ENCODE measurements around the gene WFS1. TPM values are rescaled to one million over a fixed set of nuclear protein-coding genes. Genes with fewer than 3 reads are reported as not detected.

WFS1 gene
- total and polyA plus RNA-seq, 2 experiments from 2014 or later: 36.1 to 43.1 TPM

DNA sequence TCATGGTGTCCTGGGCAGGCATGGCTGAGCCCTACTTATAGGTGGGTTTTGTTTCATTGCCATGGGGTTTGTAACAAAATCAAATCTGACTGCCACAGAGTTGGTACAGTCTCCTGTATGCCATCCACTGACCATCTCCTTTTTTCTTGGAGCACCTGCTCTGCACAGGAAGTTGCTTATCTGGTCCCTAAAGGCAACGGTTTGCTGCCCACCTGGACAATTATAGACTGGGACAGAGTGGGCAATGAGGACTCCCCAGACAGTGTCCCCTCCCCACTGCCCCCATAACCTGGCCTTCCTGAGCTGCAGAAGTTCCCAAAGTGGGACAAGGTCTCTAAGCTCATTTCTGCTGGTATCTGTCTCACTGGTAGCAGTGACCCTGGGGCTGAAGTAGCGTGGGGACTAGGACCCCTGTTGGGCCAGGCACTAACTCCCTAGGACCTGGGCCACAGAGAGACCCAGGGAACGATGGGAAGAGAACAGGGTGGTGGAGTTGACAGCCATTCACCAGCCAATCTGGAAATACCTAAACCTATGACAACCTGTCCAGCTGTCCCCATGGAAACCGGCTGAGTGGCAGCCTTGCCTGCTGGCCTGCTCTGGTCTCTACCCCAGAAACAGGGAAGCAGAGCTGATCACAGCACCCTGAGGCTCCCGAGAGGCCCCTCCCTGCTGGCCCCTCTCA, 64.7 kb downstream of the WFS1 start:
- WGBS (ENCODE audit: low lambda C conversion rate, missing lambda C conversion rate): 66% methylated on average over 5 of the region's 5 CpGs
- TF ChIP-seq, protein P1, sequence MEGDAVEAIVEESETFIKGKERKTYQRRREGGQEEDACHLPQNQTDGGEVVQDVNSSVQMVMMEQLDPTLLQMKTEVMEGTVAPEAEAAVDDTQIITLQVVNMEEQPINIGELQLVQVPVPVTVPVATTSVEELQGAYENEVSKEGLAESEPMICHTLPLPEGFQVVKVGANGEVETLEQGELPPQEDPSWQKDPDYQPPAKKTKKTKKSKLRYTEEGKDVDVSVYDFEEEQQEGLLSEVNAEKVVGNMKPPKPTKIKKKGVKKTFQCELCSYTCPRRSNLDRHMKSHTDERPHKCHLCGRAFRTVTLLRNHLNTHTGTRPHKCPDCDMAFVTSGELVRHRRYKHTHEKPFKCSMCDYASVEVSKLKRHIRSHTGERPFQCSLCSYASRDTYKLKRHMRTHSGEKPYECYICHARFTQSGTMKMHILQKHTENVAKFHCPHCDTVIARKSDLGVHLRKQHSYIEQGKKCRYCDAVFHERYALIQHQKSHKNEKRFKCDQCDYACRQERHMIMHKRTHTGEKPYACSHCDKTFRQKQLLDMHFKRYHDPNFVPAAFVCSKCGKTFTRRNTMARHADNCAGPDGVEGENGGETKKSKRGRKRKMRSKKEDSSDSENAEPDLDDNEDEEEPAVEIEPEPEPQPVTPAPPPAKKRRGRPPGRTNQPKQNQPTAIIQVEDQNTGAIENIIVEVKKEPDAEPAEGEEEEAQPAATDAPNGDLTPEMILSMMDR (IDR thresholded peaks at IDR 0.05; ENCODE audit: poor library complexity): no peak
- TF ChIP-seq EZH2phosphoT487 (IDR thresholded peaks at IDR 0.05; ENCODE audit: low read depth, severe bottlenecking, unreplicated experiment) (no peak), EZH2 (IDR thresholded peaks at IDR 0.05; ENCODE audit: borderline replicate concordance) (no peak)
- Histone ChIP-seq H3K36me3 (replicated peaks; ENCODE audit: insufficient read depth, low read depth) (no peaks in the 10 kb centered on the region), H4K20me1 (ENCODE audit: insufficient read depth, poor library complexity, severe bottlenecking) (no peaks in the 10 kb centered on the region), H3K27me3 (peaks cover 7% of the 10 kb centered on the region), H2AFZ (no peak overlapping the region), H3K9me3 (ENCODE audit: low read depth) (no peaks in the 10 kb centered on the region), H3K9me2 (replicated peaks; ENCODE audit: insufficient read depth) (no peaks in the 10 kb centered on the region), H3K27ac (no peak overlapping the region), H3K4me3 (no peak overlapping the region), H3K4me1 (ENCODE audit: insufficient read depth) (no peaks in the 10 kb centered on the region), H3K79me2 (no peaks in the 10 kb centered on the region), H3K4me2 (no peak overlapping the region)
- no peak for DNase-seq (ENCODE audit: low spot score)

DNA sequence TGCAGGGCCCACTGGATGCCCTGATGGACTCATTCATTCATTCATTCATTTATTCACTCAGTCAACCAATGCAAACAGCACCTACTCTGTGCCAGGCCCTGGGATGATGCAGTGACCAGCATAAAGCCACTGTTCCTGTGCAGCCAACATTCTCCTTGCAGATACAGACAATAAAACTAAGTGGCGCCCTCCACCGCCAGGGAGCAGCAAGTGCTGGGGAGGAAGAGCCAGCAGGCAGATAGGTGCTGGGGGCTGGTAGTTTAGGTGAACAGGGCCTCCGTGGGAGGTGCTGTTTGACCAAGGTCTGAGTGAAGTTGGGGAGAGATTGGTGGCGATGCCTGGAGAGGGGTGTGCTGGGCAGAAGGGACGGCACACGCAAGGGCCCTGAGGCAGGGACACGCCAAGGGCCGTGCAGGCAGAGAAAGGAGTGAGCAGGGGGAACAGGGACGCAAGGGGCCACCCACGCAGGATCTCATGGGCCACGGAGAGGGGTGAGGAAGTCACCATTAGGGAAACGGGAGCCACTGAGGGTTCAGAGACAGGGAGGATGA, 65.5 kb downstream of the WFS1 start:
- Histone ChIP-seq H3K27ac (no peak overlapping the region), H3K36me3 (replicated peaks; ENCODE audit: insufficient read depth, low read depth) (no peaks in the 10 kb centered on the region), H3K9me3 (ENCODE audit: low read depth) (no peaks in the 10 kb centered on the region), H3K4me2 (no peak overlapping the region), H3K4me3 (no peak overlapping the region), H2AFZ (no peak overlapping the region), H4K20me1 (ENCODE audit: insufficient read depth, poor library complexity, severe bottlenecking) (no peaks in the 10 kb centered on the region), H3K9me2 (replicated peaks; ENCODE audit: insufficient read depth) (no peaks in the 10 kb centered on the region), H3K4me1 (ENCODE audit: insufficient read depth) (no peaks in the 10 kb centered on the region), H3K27me3 (peaks cover 7% of the 10 kb centered on the region), H3K79me2 (no peaks in the 10 kb centered on the region)
- TF ChIP-seq EZH2 (IDR thresholded peaks at IDR 0.05; ENCODE audit: borderline replicate concordance) (no peak), EZH2phosphoT487 (IDR thresholded peaks at IDR 0.05; ENCODE audit: low read depth, severe bottlenecking, unreplicated experiment) (no peak)
- TF ChIP-seq, protein P1 (IDR thresholded peaks at IDR 0.05; ENCODE audit: poor library complexity): no peak
- 76% methylated on average over 12 of the region's 12 CpGs for WGBS (ENCODE audit: low lambda C conversion rate, missing lambda C conversion rate)
- DNase-seq (ENCODE audit: low spot score): no peak

DNA sequence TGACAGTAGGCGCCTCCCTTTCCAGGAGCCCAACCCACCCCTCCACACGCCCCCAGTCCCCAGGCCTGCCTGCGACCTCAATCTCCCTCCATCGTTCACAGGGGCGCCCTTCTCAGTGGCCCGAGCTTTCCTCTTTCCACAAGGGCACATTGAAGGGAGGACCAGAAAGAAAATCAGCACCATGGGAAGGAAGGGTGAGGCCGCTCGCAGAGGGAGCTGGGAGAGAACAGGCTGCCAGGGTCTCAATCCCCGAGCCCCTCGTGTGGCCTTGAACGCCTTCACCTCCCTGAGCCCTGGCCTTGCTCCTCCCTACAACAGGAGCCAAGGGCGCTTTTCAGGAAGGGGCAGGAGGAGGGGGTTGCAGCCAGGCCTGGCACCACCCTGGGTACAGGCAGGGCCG, 66.5 kb downstream of the WFS1 start:
- WGBS (ENCODE audit: low lambda C conversion rate, missing lambda C conversion rate): 84% methylated on average over 13 of the region's 13 CpGs
- H3K4me2 ChIP-seq: no peak overlapping the region
- no peak overlapping the region for H3K27ac ChIP-seq
- no peak overlapping the region for H3K4me3 ChIP-seq
- no peak for TF ChIP-seq EZH2phosphoT487 (IDR thresholded peaks at IDR 0.05; ENCODE audit: low read depth, severe bottlenecking, unreplicated experiment)
- no peak for TF ChIP-seq EZH2 (IDR thresholded peaks at IDR 0.05; ENCODE audit: borderline replicate concordance)
- TF ChIP-seq, protein P1 (IDR thresholded peaks at IDR 0.05; ENCODE audit: poor library complexity): no peak
- H3K79me2 ChIP-seq: no peaks in the 10 kb centered on the region
- no peaks in the 10 kb centered on the region for H3K36me3 ChIP-seq (replicated peaks; ENCODE audit: insufficient read depth, low read depth)
- no peaks in the 10 kb centered on the region for H3K9me3 ChIP-seq (ENCODE audit: low read depth)
- H3K4me1 ChIP-seq (ENCODE audit: insufficient read depth): no peaks in the 10 kb centered on the region
- H2AFZ ChIP-seq: no peak overlapping the region
- H4K20me1 ChIP-seq (ENCODE audit: insufficient read depth, poor library complexity, severe bottlenecking): no peaks in the 10 kb centered on the region
- H3K9me2 ChIP-seq (replicated peaks; ENCODE audit: insufficient read depth): no peaks in the 10 kb centered on the region
- DNase-seq (ENCODE audit: low spot score): no peak
- H3K27me3 ChIP-seq: peaks cover 7% of the 10 kb centered on the region
